Gastroesophageal sphincter (tissue), 4 donors: ENCODE measurements around the gene BMPR2. TPM values are rescaled to one million over a fixed set of nuclear protein-coding genes. Genes with fewer than 3 reads are reported as not detected.
"Not testable (repeated sequence)": the region's sequence is repeated elsewhere in the genome, so short reads cannot be mapped to it uniquely, and the experiment has no call there.

Experiments used
- ATAC-seq: fragments of 150-250 bp; one replicate; pipeline ENCODE4 v1.9.1; 2016; ENCODE audit warnings: mild to moderate bottlenecking, moderate library complexity
- H3K27ac ChIP-seq, 4 donors: fragments of 200-600 bp; sonication (generic) in 3 of 4; 1 replicate in 3 of 4; 2 replicates in 1 of 4; pipeline ENCODE4 v1.5.1; 2016 to 2019
- H3K27me3 ChIP-seq: fragments of 200-600 bp; sonication (generic); one replicate; pipeline ENCODE4 v1.5.1; 2019
- H3K36me3 ChIP-seq, 2 donors: fragments of 200-600 bp; sonication (generic); one replicate each; pipeline ENCODE4 v1.5.1; 2019; ENCODE audit warnings: control low read depth in 1 of 2
- H3K4me1 ChIP-seq, 3 donors: fragments of 200-600 bp; sonication (generic); 1 replicate in 2 of 3; 2 replicates in 1 of 3; pipeline ENCODE4 v1.5.1; 2016 to 2019; ENCODE audit warnings: control low read depth in 2 of 3
- H3K4me3 ChIP-seq, 2 donors: fragments of 200-600 bp; sonication (generic); one replicate each; pipeline ENCODE4 v1.5.1; 2019; ENCODE audit warnings: mild to moderate bottlenecking in 1 of 2, moderate library complexity in 1 of 2
- H3K9me3 ChIP-seq, 3 donors: fragments of 200-600 bp; sonication (generic); one replicate each; pipeline ENCODE4 v1.5.1; 2017 to 2019; ENCODE audit warnings: control low read depth in 2 of 3
- EP300 ChIP-seq: sonication (generic); formaldehyde crosslinking; IDR thresholded peaks from one replicate; pipeline ENCODE4 v1.6.1; 2017; ENCODE audit warnings: antibody characterized with exemption, mild to moderate bottlenecking
- POLR2A ChIP-seq, 2 donors: fragments of 450-650 bp; IDR thresholded peaks; one replicate each; pipeline ENCODE4 v1.6.1; 2017; ENCODE audit warnings: antibody characterized with exemption in 2 of 2, mild to moderate bottlenecking in 2 of 2, moderate library complexity in 1 of 2
- POLR2AphosphoS5 ChIP-seq: sonication (generic); formaldehyde crosslinking; IDR thresholded peaks from one replicate; pipeline ENCODE4 v1.6.1; 2017; ENCODE audit warnings: antibody characterized with exemption
- WGBS, 2 donors: methylation state at CpG; one replicate each; pipeline ENCODE4 v1.1.5; 2018; ENCODE audit warnings: low coverage in 1 of 2; 5-methylcytosine and 5-hydroxymethylcytosine counted together
- total RNA-seq, 4 donors: library from RNA; depleted of rRNA; stranded (reverse); fragments of >200 nt; gene quantifications; one replicate each; pipeline ENCODE4 v1.1.0, GENCODE V29; 2016
- TF ChIP-seq, protein P1 (sequence below), 4 experiments: fragments of 200-600 bp in 2 of 4; fragments of 450-650 bp in 2 of 4; sonication (generic) in 1 of 4; IDR thresholded peaks; one replicate each; pipeline ENCODE4 v1.5.1; 2017 to 2019; ENCODE audit warnings: antibody characterized with exemption in 4 of 4, mild to moderate bottlenecking in 2 of 4, moderate library complexity in 2 of 4

The BMPR2 gene
- total RNA-seq, 4 donors from 2014 or later: 53.4 to 86.9 (median 70.0) TPM

DNA sequence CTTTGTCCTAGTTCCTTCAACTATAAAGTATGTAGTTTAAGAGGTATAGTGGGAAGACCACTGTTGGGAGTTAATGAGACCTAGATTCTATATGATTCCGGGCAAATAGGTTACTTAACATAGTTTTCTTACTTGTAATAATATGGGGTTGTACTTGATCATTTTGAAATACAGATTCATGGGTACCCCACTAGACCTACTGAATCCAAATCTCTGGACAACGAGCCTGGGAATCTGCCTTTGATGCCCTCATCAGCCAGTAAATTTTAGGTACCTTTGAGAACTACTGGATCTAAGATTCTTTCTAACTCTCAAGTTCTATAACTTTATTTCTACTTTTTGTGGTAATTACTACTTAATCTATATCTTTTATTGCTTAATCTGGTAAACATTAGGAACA, 6.6 kb downstream of the BMPR2 start:
- H3K27ac ChIP-seq: no peak overlapping the region
- H3K36me3 ChIP-seq: no peaks in the 10 kb centered on the region
- H3K27me3 ChIP-seq: no peaks in the 10 kb centered on the region
- TF ChIP-seq POLR2AphosphoS5: no peak
- TF ChIP-seq POLR2A (IDR thresholded peaks at IDR 0.05): no peak
- TF ChIP-seq, protein P1, sequence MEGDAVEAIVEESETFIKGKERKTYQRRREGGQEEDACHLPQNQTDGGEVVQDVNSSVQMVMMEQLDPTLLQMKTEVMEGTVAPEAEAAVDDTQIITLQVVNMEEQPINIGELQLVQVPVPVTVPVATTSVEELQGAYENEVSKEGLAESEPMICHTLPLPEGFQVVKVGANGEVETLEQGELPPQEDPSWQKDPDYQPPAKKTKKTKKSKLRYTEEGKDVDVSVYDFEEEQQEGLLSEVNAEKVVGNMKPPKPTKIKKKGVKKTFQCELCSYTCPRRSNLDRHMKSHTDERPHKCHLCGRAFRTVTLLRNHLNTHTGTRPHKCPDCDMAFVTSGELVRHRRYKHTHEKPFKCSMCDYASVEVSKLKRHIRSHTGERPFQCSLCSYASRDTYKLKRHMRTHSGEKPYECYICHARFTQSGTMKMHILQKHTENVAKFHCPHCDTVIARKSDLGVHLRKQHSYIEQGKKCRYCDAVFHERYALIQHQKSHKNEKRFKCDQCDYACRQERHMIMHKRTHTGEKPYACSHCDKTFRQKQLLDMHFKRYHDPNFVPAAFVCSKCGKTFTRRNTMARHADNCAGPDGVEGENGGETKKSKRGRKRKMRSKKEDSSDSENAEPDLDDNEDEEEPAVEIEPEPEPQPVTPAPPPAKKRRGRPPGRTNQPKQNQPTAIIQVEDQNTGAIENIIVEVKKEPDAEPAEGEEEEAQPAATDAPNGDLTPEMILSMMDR (IDR thresholded peaks at IDR 0.05): no peak
- no peak for TF ChIP-seq EP300
- WGBS, 2 donors: 85 to 92% methylated on average over 1 to 2 of the region's 2 CpGs
- no peak overlapping the region for H3K4me3 ChIP-seq
- no peaks in the 10 kb centered on the region for H3K9me3 ChIP-seq
- ATAC-seq: no peak
- H3K4me1 ChIP-seq: peaks cover 0 to 83% (median 19%) of the 10 kb centered on the region in 3 donors

DNA sequence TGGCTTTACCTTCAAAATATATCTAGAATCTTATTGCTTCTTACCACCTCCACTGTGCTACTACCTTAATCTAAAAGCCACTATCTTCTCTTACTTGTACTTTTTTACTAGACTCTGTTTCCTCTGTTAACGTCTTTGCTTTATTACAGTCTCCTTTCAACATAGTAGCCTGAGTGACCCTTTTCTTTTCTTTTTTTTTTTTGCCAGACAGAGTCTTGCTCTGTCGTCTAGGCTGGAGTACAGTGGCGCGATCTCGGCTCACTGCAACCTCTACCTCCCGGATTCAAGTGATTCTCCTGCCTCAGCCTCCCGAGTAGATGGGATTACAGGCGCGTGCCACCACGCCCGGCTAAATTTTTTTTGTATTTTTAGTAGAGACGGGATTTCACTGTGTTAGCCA, 10.4 kb downstream of the BMPR2 start:
- H3K4me3 ChIP-seq, H3K9me3 ChIP-seq, H3K36me3 ChIP-seq, H3K27ac ChIP-seq, H3K27me3 ChIP-seq, ATAC-seq: not testable (repeated sequence)
- 89 to 93% methylated on average over 8 to 11 of the region's 12 CpGs for WGBS, 2 donors
- peaks cover 0 to 63% (median 11%) of the 10 kb centered on the region in 3 donors for H3K4me1 ChIP-seq

DNA sequence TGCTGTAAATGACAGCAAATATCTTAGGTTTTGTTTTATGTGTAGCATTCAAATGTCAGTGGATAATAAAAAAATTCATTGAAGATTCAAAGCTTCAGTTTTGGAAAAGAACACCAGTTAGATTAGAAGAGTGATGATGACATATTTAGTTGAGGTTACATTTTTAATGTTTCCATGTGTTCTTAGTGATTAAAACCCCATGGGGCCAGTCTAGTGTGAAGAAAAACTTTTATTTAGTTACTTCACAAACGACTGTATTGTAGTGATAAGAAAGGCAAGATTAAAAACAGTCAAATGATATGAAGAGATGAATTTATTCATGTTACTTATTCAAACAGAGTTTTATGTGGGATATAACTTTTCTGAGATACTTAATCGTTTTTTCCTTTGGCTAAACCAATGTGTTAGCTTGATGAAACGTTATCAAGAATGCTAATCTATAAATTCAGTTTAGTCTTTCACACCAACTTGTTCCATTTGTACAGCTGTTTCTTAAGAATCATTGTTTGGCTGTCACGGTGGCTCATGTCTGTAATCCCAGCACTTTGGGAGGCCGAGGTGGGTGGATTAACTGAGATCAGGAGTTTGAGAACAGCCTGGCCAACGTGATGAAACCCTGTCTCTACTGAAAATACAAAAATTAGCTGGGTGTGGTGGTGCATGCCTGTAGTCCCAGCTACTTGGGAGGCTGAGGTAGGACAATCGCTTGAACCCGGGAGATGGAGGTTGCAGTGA, 11.6 kb downstream of the BMPR2 start:
- no peak overlapping the region for H3K4me3 ChIP-seq
- no peaks in the 10 kb centered on the region for H3K27me3 ChIP-seq
- no peak overlapping the region for H3K27ac ChIP-seq
- TF ChIP-seq POLR2AphosphoS5 (no peak), EP300 (no peak), POLR2A (IDR thresholded peaks at IDR 0.05) (no peak)
- TF ChIP-seq, protein P1 (IDR thresholded peaks at IDR 0.05): no peak
- WGBS, 2 donors: 54 to 67% methylated on average over 3 to 7 of the region's 8 CpGs
- ATAC-seq: no peak
- H3K4me1 ChIP-seq: peaks cover 0 to 50% (median 11%) of the 10 kb centered on the region in 3 donors
- H3K36me3 ChIP-seq: peaks cover 0 to 4% of the 10 kb centered on the region in 2 donors
- H3K9me3 ChIP-seq: no peaks in the 10 kb centered on the region

DNA sequence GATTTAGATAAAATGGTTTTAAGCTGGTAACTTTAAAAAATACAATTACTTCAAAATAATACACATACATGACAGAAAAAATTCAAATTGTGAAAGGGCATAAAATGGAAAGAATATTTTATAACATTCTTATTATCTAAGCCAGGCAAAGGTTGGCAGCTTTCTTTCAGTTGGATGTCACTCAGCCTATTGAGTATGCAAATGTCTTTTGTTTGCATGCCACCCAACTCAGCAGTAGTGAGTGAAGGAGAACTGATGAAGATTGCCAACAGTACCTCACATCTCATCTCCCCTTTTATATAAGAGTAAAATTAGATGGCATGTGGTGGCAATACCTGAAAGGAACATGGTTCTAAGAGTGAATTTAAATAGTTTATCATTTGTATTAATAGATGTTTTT, 24.8 kb downstream of the BMPR2 start:
- H3K4me1 ChIP-seq: peaks cover 0 to 14% (median 0%) of the 10 kb centered on the region in 3 donors
- no peak for TF ChIP-seq POLR2A (IDR thresholded peaks at IDR 0.05)
- TF ChIP-seq POLR2AphosphoS5: no peak
- TF ChIP-seq, protein P1 (IDR thresholded peaks at IDR 0.05): no peak
- TF ChIP-seq EP300: no peak
- no peak overlapping the region for H3K27ac ChIP-seq
- no peak overlapping the region for H3K4me3 ChIP-seq
- no peaks in the 10 kb centered on the region for H3K9me3 ChIP-seq
- ATAC-seq: no peak
- no peaks in the 10 kb centered on the region for H3K27me3 ChIP-seq
- no peaks in the 10 kb centered on the region for H3K36me3 ChIP-seq

DNA sequence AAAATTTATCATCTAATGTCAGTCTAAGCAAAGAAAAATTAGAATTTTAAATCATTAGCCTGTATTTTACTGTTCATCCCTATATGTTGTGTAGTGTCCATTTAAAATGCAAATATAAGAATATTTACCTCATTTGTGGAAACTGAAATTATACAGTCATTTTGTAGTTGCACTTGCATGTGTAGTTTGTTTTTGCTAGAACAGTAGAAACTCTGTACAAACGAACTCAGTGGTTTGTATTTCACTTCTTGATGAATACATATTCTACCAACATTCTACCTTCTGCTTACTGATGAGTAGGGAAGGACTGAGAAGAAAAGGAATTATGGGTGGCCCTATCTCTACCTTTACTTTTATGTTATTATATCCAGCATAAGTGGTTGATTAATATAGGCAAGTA, 29.7 kb downstream of the BMPR2 start:
- Histone ChIP-seq H3K27ac (no peak overlapping the region), H3K4me3 (no peak overlapping the region), H3K4me1 (peaks cover 0 to 24% (median 0%) of the 10 kb centered on the region in 3 donors), H3K27me3 (no peaks in the 10 kb centered on the region), H3K36me3 (no peaks in the 10 kb centered on the region), H3K9me3 (no peaks in the 10 kb centered on the region)
- no peak for TF ChIP-seq POLR2A (IDR thresholded peaks at IDR 0.05)
- TF ChIP-seq POLR2AphosphoS5: no peak
- TF ChIP-seq, protein P1 (IDR thresholded peaks at IDR 0.05): no peak
- no peak for TF ChIP-seq EP300
- ATAC-seq: no peak
- WGBS, 2 donors: 61 to 71% methylated on average over 1 of the region's 1 CpG
